Measurements from ENCODE around the gene BST1.

BST1 gene

DNA sequence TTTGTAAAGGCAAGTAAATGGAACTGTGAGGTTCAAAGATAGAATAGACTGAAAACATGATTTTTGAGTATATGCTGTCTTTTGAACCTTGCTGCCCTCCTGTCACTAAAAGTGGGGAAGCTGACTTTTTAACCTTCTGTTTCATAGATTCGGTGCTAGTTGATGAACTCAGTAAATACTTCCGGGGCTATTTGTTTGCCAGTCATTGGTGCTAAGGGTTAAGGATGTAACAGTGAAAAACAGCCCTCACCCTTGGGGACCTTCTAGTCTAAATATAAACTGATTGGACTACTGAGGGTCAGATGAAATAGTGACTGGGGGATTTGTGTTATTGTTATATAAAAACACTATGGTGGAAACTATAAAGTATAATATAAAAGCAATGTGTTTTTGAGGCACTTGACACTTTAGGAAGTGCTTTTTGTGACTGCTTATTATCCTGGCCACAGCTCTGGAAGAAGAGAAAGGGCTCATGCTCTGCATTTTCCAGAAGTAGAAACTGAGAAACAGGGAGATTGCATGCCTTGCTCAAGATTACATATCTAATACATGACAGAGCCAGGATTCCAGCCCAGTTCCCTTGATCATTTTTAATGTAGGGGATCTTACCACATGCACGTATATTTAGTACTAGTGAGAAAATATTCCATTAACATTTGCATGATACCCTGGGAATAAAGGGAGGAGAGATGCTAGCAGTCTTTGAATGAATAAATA is 3.9 kb downstream of the BST1 start:
- H3K4me3 ChIP-seq (ENCODE audit: low read length), result no peak overlapping the region
- no peak for DNase-seq (ENCODE audit: low read depth)
- TF ChIP-seq, protein P1, sequence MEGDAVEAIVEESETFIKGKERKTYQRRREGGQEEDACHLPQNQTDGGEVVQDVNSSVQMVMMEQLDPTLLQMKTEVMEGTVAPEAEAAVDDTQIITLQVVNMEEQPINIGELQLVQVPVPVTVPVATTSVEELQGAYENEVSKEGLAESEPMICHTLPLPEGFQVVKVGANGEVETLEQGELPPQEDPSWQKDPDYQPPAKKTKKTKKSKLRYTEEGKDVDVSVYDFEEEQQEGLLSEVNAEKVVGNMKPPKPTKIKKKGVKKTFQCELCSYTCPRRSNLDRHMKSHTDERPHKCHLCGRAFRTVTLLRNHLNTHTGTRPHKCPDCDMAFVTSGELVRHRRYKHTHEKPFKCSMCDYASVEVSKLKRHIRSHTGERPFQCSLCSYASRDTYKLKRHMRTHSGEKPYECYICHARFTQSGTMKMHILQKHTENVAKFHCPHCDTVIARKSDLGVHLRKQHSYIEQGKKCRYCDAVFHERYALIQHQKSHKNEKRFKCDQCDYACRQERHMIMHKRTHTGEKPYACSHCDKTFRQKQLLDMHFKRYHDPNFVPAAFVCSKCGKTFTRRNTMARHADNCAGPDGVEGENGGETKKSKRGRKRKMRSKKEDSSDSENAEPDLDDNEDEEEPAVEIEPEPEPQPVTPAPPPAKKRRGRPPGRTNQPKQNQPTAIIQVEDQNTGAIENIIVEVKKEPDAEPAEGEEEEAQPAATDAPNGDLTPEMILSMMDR (IDR thresholded peaks at IDR 0.05; ENCODE audit: insufficient read depth, low read depth, low read length, missing control alignments), result no peak

DNA sequence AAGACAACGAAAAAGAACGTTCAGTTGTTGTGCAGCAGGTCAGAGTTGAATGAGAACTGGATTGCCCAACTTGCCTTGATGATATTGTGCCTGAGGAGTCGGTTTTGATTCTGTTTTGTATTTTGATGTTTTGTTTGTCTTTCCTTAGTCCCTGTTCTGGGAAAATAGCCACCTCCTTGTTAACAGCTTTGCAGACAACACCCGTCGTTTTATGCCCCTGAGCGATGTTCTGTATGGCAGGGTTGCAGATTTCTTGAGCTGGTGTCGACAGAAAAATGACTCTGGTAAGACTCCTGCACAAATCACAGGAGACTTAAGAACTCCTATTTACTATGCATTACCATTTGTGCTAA is 4.5 kb downstream of the BST1 start:
- DNase-seq (ENCODE audit: low read depth), result peak; percentile 56
- H3K4me3 ChIP-seq (ENCODE audit: low read length), result no peak overlapping the region
- TF ChIP-seq, protein P1 (IDR thresholded peaks at IDR 0.05; ENCODE audit: insufficient read depth, low read depth, low read length, missing control alignments), result no peak

DNA sequence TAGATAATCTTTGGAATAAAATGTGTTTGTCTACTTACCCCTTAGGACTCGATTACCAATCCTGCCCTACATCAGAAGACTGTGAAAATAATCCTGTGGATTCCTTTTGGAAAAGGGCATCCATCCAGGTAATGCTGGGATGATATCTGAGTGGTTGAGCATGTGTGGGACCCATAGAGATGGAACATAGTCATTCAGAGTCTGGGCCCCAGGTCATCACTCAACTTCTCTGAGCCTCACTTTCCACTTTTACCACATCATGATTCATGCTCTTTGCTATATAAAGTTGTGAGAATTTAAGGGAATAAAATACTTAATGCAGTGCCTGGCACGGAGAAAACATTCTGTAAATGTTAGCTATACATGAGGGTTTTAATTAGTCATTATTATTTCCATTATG is 8.9 kb downstream of the BST1 start:
- no peak for DNase-seq (ENCODE audit: low read depth)
- no peak overlapping the region for H3K4me3 ChIP-seq (ENCODE audit: low read length)
- TF ChIP-seq, protein P1 (IDR thresholded peaks at IDR 0.05; ENCODE audit: insufficient read depth, low read depth, low read length, missing control alignments), result no peak

DNA sequence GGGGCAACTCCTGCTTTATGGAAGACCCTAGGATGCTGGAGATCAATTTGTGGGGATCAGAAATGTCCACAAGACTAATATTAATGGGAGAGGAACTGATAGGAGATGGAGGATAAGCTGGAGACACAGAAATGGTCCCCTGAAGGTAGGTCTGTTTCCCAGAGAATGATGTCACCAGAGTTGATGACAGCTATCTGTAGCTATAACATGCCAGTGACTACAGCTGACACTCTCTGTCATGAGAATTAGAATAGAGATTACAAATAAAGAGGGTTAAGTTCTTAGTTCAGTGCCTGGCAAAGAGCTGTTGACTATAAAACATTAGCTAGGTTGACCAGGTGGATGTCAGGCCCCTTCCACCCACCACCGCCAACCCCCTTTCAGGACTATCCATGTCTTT is 9.3 kb downstream of the BST1 start:
- TF ChIP-seq, protein P1 (IDR thresholded peaks at IDR 0.05; ENCODE audit: insufficient read depth, low read depth, low read length, missing control alignments), result no peak
- no peak overlapping the region for H3K4me3 ChIP-seq (ENCODE audit: low read length)
- no peak for DNase-seq (ENCODE audit: low read depth)

DNA sequence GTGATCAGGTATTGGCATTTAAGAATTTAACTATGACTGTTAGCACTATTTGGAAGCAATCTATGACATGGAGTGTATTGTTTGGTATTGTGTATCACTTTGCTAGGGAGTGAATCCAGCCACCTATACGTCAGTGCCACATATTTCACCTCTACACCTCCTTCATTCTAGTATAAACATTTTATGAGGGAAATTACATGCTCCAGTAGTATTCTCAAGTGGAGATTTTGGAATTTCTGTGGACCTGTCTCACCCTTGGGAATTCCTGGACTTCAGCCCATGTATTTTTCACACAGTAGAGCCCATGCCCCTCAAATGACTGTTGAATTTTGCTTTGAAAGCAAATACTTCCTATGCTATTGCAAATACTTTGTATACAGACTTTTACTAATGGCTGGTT is 11.3 kb downstream of the BST1 start:
- no peak overlapping the region for H3K4me3 ChIP-seq (ENCODE audit: low read length)
- no peak for DNase-seq (ENCODE audit: low read depth)
- TF ChIP-seq, protein P1 (IDR thresholded peaks at IDR 0.05; ENCODE audit: insufficient read depth, low read depth, low read length, missing control alignments), result no peak

DNA sequence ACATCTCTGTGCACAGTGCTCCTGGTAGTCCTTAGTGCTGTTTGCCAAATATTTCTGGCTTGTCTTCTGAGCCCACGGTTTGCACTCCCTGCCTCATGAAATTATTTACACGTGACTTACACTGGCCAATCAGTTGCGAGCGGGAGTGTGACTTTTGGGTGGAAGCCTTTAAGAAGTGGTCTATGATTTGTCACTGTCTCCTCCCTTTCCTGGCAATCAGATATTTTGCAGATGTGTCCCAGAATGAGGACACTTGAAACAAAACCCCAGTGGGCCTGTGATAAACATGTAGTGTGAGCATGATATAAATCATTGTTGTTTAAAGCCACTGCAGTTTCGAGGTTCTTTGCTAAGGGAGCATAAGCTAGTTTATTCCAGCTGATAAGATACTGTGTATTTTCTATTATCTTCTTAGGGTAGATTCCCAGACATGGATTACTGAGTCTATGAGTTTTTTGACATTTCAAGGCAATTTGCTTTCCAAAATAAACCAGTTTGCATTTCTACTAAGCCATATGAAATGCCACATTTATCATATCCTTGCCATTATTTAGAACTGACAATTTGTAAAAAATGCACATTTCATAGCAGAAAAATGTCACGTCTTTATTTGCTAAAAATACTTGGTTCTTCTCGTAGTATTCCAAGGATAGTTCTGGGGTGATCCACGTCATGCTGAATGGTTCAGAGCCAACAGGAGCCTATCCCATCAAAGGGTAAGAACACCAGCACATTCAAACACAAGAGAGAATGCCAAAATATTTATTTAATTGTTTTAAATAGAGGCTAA is 12.0 kb downstream of the BST1 start:
- DNase-seq (ENCODE audit: low read depth), result no peak
- TF ChIP-seq, protein P1 (IDR thresholded peaks at IDR 0.05; ENCODE audit: insufficient read depth, low read depth, low read length, missing control alignments), result no peak
- H3K4me3 ChIP-seq (ENCODE audit: low read length), result no peak overlapping the region
